ENCODE measurements around the gene NFKBIB.
"Not testable (repeated sequence)": the region's sequence is repeated elsewhere in the genome, so short reads cannot be mapped to it uniquely, and the experiment has no call there.

NFKBIB gene, protein sequence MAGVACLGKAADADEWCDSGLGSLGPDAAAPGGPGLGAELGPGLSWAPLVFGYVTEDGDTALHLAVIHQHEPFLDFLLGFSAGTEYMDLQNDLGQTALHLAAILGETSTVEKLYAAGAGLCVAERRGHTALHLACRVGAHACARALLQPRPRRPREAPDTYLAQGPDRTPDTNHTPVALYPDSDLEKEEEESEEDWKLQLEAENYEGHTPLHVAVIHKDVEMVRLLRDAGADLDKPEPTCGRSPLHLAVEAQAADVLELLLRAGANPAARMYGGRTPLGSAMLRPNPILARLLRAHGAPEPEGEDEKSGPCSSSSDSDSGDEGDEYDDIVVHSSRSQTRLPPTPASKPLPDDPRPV

DNA sequence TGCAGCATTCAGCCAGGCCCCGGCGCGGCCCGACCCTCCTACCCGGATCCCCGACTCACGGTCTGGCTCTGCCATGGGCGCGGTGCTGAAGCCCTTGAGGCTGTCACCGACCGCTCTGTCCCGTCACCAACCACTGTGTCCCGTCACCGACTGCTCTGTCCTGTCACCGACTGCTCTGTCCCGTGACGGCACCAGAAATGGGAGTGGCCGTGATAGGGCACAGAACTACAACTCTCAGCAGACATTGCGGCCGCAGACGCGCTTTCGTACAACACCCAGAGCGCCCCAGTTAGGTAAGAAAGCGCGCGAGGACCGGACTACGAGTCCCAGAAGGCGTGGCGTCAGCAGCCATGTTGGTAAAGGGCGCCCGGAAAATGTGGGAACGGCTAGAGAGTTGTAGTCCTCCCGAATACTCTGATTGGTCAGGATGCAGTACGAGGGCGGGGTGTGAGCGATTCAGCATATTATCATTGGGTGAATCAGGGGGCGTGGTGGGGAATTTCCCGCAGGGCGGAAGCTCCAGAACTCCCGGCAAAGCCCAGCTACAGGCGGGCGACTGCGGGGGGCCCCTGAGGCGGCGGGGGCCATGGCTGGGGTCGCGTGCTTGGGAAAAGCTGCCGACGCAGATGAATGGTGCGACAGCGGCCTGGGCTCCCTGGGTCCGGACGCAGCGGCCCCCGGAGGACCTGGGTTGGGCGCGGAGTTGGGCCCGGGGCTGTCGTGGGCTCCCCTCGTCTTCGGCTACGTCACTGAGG, at the start of gene NFKBIB, which contains the start of gene SIRT2:
Gene NFKBIB, plus strand, starts transcription at position 523 of the 755 bp plus-strand sequence. Its CDS starts 64 bp downstream, at position 587.
Gene SIRT2, minus strand, starts transcription at position 172 of the 755 bp plus-strand sequence. Its CDS starts 97 bp downstream, at position 75.
- peak; percentile 98 to 99 for DNase-seq (ENCODE audit: low read depth in 2 of 2, low spot score in 1 of 2)

DNA sequence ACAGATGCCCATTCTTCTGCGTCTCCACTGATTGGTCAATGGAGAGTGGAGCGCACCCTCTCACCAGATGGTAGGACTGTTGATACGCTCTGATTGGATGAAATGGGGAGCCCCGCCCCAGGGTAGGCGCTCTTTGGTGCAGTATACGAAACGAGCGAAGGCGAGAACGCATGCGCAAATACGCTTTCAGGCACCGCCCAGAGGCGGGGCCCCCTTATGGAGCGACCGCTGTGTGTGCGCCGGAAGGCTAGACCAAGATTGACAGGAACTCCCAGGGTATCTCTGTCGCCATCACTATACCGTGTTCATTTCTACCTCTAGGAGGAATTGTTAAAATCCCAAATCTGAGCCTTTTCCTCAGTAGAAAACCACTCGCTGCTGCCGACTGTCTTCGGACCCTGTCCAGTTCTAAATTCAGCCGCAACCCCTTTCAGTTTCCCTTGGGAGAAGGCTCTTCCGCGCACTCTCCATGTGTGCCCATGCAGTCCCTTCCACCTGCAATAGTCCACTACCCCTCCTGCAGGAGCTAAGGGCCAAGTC, 49.3 kb upstream of the NFKBIB start:
- DNase-seq (ENCODE audit: low read depth in 2 of 2, low spot score in 1 of 2), result peak in 1 of 2 donors; percentile 94

- DNase-seq (ENCODE audit: low read depth in 2 of 2, low spot score in 1 of 2), result peak in 1 of 2 donors; percentile 20
These were observed 48.7 kb upstream of the NFKBIB start for GRCh38 chr19:38850976-38851621.

- peak; percentile 70 to 81 for DNase-seq (ENCODE audit: low read depth in 2 of 2, low spot score in 1 of 2)
These were observed 48.0 kb upstream of the NFKBIB start for GRCh38 chr19:38851622-38852230.

- peak in 1 of 2 donors; percentile 22 for DNase-seq (ENCODE audit: low read depth in 2 of 2, low spot score in 1 of 2)
These were observed 47.3 kb upstream of the NFKBIB start for GRCh38 chr19:38852231-38853044.

DNA sequence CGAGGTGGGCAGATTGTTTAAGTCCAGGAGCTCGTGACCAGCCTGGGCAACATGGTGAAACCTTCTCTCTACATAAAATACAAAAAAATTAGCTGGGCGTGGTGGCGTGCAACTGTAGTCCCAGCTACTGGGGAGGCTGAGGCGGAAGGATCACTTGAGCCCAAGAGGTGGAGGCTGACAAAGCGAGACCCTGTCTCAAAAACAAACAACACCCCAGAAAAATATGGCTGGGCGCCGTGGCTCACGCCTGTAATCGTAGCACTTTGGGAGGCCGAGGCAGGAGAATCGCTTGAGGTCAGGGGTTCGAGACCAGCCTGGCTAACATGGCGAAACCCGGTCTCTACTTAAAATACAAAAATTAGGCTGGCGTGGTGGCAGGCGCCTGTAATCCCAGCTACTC, 46.6 kb upstream of the NFKBIB start:
- DNase-seq (ENCODE audit: low read depth in 2 of 2, low spot score in 1 of 2), result no peak

DNA sequence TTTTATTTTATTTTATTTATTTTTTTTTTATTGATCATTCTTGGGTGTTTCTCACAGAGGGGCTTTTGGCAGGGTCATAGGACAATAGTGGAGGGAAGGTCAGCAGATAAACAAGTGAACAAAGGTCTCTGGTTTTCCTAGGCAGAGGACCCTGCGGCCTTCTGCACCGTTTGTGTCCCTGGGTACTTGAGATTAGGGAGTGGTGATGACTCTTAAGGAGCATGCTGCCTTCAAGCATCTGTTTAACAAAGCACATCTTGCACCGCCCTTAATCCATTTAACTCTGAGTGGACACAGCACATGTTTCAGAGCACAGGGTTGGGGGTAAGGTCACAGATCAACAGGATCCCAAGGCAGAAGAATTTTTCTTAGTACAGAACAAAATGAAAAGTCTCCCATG, 44.8 kb upstream of the NFKBIB start:
- DNase-seq (ENCODE audit: low read depth in 2 of 2, low spot score in 1 of 2), result not testable (repeated sequence)

DNA sequence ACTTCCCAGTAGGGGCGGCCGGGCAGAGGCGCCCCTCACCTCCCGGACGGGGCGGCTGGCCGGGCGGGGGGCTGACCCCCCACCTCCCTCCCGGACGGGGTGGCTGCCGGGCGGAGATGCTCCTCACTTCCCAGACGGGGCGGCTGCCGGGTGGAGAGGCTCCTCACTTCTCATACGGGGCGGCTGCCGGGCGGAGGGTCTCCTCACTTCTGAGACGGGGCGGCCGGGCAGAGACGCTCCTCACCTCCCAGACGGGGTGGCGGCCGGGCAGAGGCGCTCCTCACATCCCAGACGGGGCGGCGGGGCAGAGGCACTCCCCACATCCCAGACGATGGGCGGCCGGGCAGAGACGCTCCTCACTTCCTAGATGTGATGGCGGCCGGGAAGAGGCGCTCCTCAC, 44.0 kb upstream of the NFKBIB start:
- not testable (repeated sequence) for DNase-seq (ENCODE audit: low read depth in 2 of 2, low spot score in 1 of 2)

- no peak for DNase-seq (ENCODE audit: low read depth in 2 of 2, low spot score in 1 of 2)
These were observed 43.0 kb upstream of the NFKBIB start for GRCh38 chr19:38856813-38857212.

GRCh38 chr19:38859631-38860204, 40.1 kb upstream of the NFKBIB start:
- not testable (repeated sequence) for DNase-seq (ENCODE audit: low read depth in 2 of 2, low spot score in 1 of 2)

DNA sequence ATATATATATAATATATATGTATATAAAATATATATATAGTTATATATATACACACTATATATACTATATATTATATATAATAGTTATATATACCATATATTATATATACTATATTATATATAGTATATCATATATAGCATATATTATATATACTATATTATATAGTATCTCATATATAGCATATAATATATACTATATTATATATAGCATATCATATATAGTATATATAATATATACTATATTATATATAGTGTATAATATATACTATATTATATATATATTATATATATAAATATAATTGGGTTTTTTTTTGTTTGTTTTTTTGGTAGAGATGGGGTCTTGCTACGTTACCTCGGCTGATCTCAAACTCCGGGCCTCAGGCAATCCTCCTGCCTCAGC, 38.4 kb upstream of the NFKBIB start:
- no peak for DNase-seq (ENCODE audit: low read depth in 2 of 2, low spot score in 1 of 2)

DNA sequence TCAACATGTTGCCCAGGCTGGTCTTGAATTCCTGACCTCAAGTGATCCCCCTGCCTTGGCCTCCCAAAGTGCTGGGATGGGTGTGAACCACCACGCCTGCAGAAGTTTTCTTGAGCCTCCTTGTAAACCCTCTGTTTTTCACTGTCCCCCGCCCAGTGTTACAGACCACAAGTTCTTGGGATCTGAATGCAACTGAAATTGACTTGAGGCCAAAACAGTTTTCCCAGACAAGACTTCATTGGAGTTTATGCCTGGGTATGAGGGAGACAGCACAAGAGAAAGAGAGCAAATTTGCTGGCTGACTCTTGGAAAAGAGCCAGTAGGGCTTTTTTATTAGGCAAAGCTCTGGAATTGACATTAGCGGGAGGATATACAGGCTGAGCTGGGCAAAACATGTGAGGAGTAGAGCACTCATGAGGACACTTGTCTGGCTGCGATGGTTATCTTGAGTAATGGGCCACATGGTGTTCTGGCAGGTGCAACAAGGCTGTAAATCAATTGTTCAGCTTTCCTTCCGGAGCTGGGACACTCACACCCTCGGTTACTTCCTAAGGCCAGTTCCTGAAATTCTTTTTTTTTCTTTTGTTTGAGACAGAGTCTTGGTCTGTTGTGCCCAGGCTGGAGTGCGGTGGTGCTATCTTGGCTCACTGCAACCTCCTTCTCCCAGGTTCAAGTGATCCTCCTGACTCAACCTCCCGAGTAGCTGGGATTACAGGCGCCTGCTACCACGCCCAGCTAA, 37.3 kb upstream of the NFKBIB start:
- DNase-seq (ENCODE audit: low read depth in 2 of 2, low spot score in 1 of 2), result no peak

DNA sequence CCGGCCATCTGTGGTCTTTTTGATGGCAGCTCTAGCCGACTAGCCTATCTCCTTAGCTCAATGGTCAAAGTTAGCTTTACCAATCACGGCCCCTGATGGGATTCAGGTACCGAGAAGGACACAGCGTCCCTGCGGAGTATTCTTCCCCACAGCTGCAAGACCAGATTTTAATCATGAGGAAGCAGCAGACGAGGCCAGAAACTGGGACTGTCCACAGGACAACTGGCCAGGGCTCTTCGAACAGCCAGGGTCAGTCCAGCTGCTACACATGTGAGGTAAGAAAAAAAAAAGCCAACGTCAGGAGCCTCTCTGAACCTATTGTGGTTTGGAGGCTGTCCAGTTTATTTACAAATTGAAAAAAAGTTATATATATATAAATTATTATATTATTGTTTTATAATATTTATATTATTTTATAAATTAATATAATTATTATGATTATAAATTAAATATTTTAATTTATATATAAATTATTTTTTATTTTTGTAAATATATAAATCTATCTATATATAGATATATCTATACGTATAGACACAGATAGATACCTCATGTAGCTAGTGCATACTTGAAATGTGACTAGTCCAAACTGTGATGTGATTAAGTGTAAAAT, 32.5 kb upstream of the NFKBIB start:
- DNase-seq (ENCODE audit: low read depth in 2 of 2, low spot score in 1 of 2), result no peak

DNA sequence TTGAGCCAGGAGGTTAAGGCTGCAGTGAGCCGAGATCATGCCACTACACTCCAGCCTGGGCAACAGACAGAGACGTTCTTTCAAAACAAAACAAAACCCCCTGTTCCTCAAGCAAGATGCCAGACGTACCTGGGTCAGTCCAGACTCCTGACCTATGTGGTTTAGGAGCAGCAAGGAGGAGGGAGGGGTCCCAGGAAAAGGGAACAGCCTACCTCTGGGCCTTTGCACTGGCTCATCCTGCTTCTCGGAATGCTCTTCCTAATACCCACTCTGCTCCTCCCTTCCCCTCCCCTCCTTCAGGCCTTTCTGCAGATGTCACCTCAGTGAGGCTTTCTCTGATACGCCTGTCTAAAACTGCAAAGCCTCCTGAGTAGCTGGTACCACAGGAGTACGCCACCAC, 31.2 kb upstream of the NFKBIB start:
- no peak for DNase-seq (ENCODE audit: low read depth in 2 of 2, low spot score in 1 of 2)

DNA sequence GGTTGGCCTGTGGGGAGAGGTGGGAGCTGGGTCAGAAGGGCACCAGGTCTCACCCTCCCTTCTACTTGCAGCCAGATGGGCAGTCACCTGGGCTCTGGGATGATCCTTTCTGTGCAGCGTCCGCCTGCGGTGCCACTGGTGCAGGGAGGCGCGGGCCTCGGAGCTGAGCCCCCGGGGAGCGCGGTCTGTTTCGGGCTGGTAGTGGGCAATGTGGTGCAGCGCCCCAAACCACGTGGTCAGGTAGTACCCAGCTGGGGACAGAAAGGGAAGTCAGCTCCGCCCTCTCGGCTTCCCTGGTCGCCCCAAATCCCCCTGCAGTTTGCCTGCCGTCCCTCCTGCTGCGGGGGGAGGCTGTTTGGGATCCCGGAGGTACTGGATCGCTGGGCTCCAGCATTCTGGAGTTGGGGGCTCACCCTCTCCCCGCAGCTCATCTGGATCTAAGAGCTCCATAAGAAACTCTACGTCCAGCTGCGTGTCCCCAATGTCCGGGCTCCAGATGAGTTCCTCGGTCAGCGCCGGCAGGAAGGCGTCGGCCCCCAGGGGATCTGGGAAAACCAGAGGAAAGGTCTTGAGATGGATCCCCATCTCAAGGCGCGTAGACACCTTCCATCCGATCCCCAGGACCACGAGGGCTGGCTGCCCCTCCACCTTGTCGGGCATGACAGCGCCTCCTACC, 30.5 kb upstream of the NFKBIB start:
- no peak for DNase-seq (ENCODE audit: low read depth in 2 of 2, low spot score in 1 of 2)

DNA sequence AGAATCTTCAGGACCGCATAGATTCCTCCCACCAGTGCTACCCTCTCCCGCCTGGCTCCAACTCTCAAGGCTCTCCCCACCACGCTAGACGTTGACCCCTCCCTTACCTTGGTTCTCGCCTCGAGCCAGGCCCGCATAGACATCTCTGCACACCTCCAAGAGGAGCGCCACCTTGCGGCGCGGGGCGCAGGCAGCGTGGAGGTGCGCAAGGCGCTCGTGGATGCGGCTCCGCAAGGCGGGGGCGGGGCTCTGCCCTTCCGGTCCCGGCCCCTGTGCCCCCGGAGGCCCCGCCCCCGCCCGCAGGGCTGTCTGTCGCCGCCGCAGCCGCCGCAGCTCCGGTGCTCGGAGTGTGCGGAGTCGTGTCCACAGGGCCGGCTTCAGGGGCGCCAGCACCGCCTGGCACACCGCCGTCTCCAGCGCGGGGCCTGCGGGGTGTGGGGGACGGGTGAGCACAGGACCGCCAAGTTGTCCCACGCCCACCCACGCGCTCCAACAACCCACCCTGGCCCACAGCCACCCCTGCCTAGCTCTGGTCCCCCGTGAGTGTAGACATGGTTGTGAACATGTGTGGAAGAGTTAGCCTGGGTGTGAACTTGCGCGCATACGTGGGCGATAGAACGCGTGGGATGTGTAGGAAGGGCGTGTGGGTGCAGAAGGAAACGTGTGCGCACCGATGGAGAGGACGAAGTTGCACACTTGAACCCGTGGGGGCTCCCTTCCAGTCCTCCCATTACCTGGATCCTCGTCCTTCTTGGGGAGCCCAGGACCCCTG, 29.7 kb upstream of the NFKBIB start:
- DNase-seq (ENCODE audit: low read depth in 2 of 2, low spot score in 1 of 2), result peak; percentile 79 to 85

GRCh38 chr19:38870612-38871011, 29.2 kb upstream of the NFKBIB start:
- no peak for DNase-seq (ENCODE audit: low read depth in 2 of 2, low spot score in 1 of 2)
